Skeletal muscle tissue (tissue), 4 donors: ENCODE data around the gene TMEM11. TPM values are rescaled to one million over a fixed set of nuclear protein-coding genes. Genes with fewer than 3 reads are reported as not detected.
A peak's percentile ranks its signal among the peaks of the same experiment; 100 is the strongest.
"Not testable (repeated sequence)": the region's sequence is repeated elsewhere in the genome, so short reads cannot be mapped to it uniquely, and the experiment has no call there.

ENCODE experiments used
- H3K27ac ChIP-seq: one replicate; pipeline ENCODE4 v1.7.0; 2013; ENCODE audit warnings: mild to moderate bottlenecking, low read depth, low read length, inconsistent platforms
- H3K27me3 ChIP-seq, 3 donors: one replicate each; pipeline ENCODE4 v1.7.0; 2013; ENCODE audit warnings: low read length in 3 of 3; ENCODE audit not compliant: control insufficient read depth in 3 of 3, insufficient read depth in 3 of 3
- H3K36me3 ChIP-seq, 3 donors: one replicate each; pipeline ENCODE4 v1.7.0; 2013; ENCODE audit warnings: low read length in 3 of 3; ENCODE audit not compliant: control insufficient read depth in 3 of 3, insufficient read depth in 3 of 3
- H3K4me1 ChIP-seq, 3 donors: one replicate each; pipeline ENCODE4 v1.7.0; 2013; ENCODE audit warnings: low read length in 3 of 3, mild to moderate bottlenecking in 3 of 3; ENCODE audit not compliant: control insufficient read depth in 3 of 3, insufficient read depth in 3 of 3
- H3K4me3 ChIP-seq, 3 donors: one replicate each; pipeline ENCODE4 v1.7.0; 2013; ENCODE audit warnings: low read length in 3 of 3
- H3K9ac ChIP-seq, 3 donors: one replicate each; pipeline ENCODE4 v1.7.0; 2013; ENCODE audit warnings: low read length in 3 of 3, mild to moderate bottlenecking in 3 of 3, moderate library complexity in 2 of 3, low read depth in 1 of 3
- H3K9me3 ChIP-seq, 3 donors: one replicate each; pipeline ENCODE4 v1.7.0; 2013; ENCODE audit warnings: low read length in 3 of 3; ENCODE audit not compliant: control insufficient read depth in 3 of 3
- total RNA-seq: library from RNA; depleted of rRNA; stranded (reverse); fragments of >200 nt; gene quantifications from one replicate; pipeline ENCODE4 v1.2.3, GENCODE V29; 2014
- donor health status: Osteomylitis.

TMEM11 gene
- total RNA-seq, 1 donor from 2014 or later: 20.9 TPM

GRCh38 chr17:21231533-21231932 is 17.6 kb upstream of the TMEM11 start:
- no peak overlapping the region for H3K27ac ChIP-seq
- no peak overlapping the region for H3K9ac ChIP-seq
- no peaks in the 10 kb centered on the region for H3K27me3 ChIP-seq
- H3K36me3 ChIP-seq: peaks cover 0 to 4% (median 0%) of the 10 kb centered on the region in 3 donors
- H3K4me1 ChIP-seq: peaks cover 13 to 31% (median 15%) of the 10 kb centered on the region in 3 donors
- no peak overlapping the region for H3K4me3 ChIP-seq
- peaks cover 0 to 3% (median 0%) of the 10 kb centered on the region in 3 donors for H3K9me3 ChIP-seq

- Histone ChIP-seq H3K27ac (peak overlapping the region; percentile 55), H3K9ac (no peak overlapping the region), H3K9me3 (peaks cover 0 to 3% (median 0%) of the 10 kb centered on the region in 3 donors), H3K27me3 (no peaks in the 10 kb centered on the region), H3K36me3 (peaks cover 0 to 4% (median 0%) of the 10 kb centered on the region in 3 donors), H3K4me3 (no peak overlapping the region), H3K4me1 (peaks cover 13 to 18% (median 15%) of the 10 kb centered on the region in 3 donors)
Measured at GRCh38 chr17:21228845-21229244, 14.9 kb upstream of the TMEM11 start.

GRCh38 chr17:21228111-21228510 is 14.2 kb upstream of the TMEM11 start:
- Histone ChIP-seq H3K36me3 (peaks cover 0 to 4% (median 0%) of the 10 kb centered on the region in 3 donors), H3K9ac (peak overlapping the region; percentile 33 to 53 (median 43)), H3K27ac (peak overlapping the region; percentile 55), H3K27me3 (no peaks in the 10 kb centered on the region), H3K9me3 (peaks cover 0 to 3% (median 0%) of the 10 kb centered on the region in 3 donors), H3K4me1 (peaks cover 13 to 24% (median 17%) of the 10 kb centered on the region in 3 donors), H3K4me3 (no peak overlapping the region)

GRCh38 chr17:21227277-21227676 is 13.3 kb upstream of the TMEM11 start:
- not testable (repeated sequence) for H3K27ac ChIP-seq, H3K36me3 ChIP-seq, H3K4me3 ChIP-seq, H3K9me3 ChIP-seq, H3K9ac ChIP-seq, H3K27me3 ChIP-seq
- H3K4me1 ChIP-seq: peaks cover 13 to 28% (median 18%) of the 10 kb centered on the region in 3 donors

- Histone ChIP-seq H3K27me3 (no peaks in the 10 kb centered on the region), H3K27ac (no peak overlapping the region), H3K4me1 (peaks cover 2 to 14% (median 8%) of the 10 kb centered on the region in 3 donors), H3K4me3 (no peak overlapping the region), H3K9me3 (no peaks in the 10 kb centered on the region), H3K36me3 (peaks cover 0 to 5% (median 2%) of the 10 kb centered on the region in 3 donors), H3K9ac (no peak overlapping the region)
Measured at GRCh38 chr17:21223086-21223485, 9.1 kb upstream of the TMEM11 start.

- Histone ChIP-seq H3K27me3 (no peaks in the 10 kb centered on the region), H3K4me1 (peaks cover 10 to 26% (median 18%) of the 10 kb centered on the region in 3 donors), H3K9ac (no peak overlapping the region), H3K27ac (no peak overlapping the region), H3K36me3 (peaks cover 0 to 5% (median 2%) of the 10 kb centered on the region in 3 donors), H3K9me3 (no peaks in the 10 kb centered on the region), H3K4me3 (no peak overlapping the region)
Measured at GRCh38 chr17:21218831-21219380, 4.9 kb upstream of the TMEM11 start.

- Histone ChIP-seq H3K36me3 (peaks cover 0 to 5% (median 2%) of the 10 kb centered on the region in 3 donors), H3K4me1 (peaks cover 14 to 24% (median 16%) of the 10 kb centered on the region in 3 donors), H3K4me3 (no peak overlapping the region), H3K9ac (peak overlapping the region in 1 of 3 donors; percentile 3), H3K9me3 (no peaks in the 10 kb centered on the region), H3K27ac (no peak overlapping the region), H3K27me3 (no peaks in the 10 kb centered on the region)
Measured at GRCh38 chr17:21218101-21218500, 4.1 kb upstream of the TMEM11 start.

GRCh38 chr17:21217346-21217745 is 3.4 kb upstream of the TMEM11 start:
- H3K4me1 ChIP-seq: peaks cover 21 to 28% (median 21%) of the 10 kb centered on the region in 3 donors
- no peak overlapping the region for H3K27ac ChIP-seq
- no peak overlapping the region for H3K4me3 ChIP-seq
- H3K9me3 ChIP-seq: no peaks in the 10 kb centered on the region
- H3K27me3 ChIP-seq: no peaks in the 10 kb centered on the region
- peaks cover 0 to 3% (median 0%) of the 10 kb centered on the region in 3 donors for H3K36me3 ChIP-seq
- H3K9ac ChIP-seq: peak overlapping the region in 1 of 3 donors; percentile 3

- H3K36me3 ChIP-seq: peaks cover under 1 to 3% (median 2%) of the 10 kb centered on the region in 3 donors
- no peak overlapping the region for H3K9ac ChIP-seq
- H3K4me3 ChIP-seq: no peak overlapping the region
- H3K27me3 ChIP-seq: no peaks in the 10 kb centered on the region
- no peaks in the 10 kb centered on the region for H3K9me3 ChIP-seq
- peaks cover 35 to 42% (median 35%) of the 10 kb centered on the region in 3 donors for H3K4me1 ChIP-seq
- peak overlapping the region; percentile 89 for H3K27ac ChIP-seq
Measured at GRCh38 chr17:21215935-21216334, 2.0 kb upstream of the TMEM11 start.

GRCh38 chr17:21214777-21215541 is 998 bp upstream of the TMEM11 start:
- Histone ChIP-seq H3K9ac (peak overlapping the region; percentile 97 to 100 (median 98)), H3K27me3 (no peaks in the 10 kb centered on the region), H3K4me3 (peak overlapping the region; percentile 88 to 97 (median 89)), H3K4me1 (peaks cover 44 to 51% (median 45%) of the 10 kb centered on the region in 3 donors), H3K9me3 (no peaks in the 10 kb centered on the region), H3K36me3 (peaks cover 0 to 10% (median 9%) of the 10 kb centered on the region in 3 donors), H3K27ac (peak overlapping the region; percentile 89)
